HG03045 (cell line): ENCODE measurements around the gene RFXAP.

Experiments used
- ATAC-seq: cut with Tn5 transposase; IDR thresholded peaks from one replicate; pipeline ENCODE4 v1.9.1; 2021; ENCODE audit warnings: mild to moderate bottlenecking, moderate library complexity; ENCODE audit not compliant: unreplicated experiment

Gene RFXAP

GRCh38 chr13:36815062-36815461 lies 4.0 kb upstream of the RFXAP start:
- ATAC-seq: no peak

- peak; percentile 4 for ATAC-seq
These were observed 822 bp upstream of the RFXAP start for GRCh38 chr13:36817996-36818803.

- ATAC-seq: peak; percentile 19
These were observed 693 bp downstream of the RFXAP start for GRCh38 chr13:36819739-36820090.

- ATAC-seq: peak; percentile 43
These were observed 1.2 kb downstream of the RFXAP start for GRCh38 chr13:36820222-36820621.

- no peak for ATAC-seq
These were observed 3.8 kb downstream of the RFXAP start for GRCh38 chr13:36822785-36823184.

GRCh38 chr13:36829753-36830152 lies 10.7 kb downstream of the RFXAP start:
- no peak for ATAC-seq

GRCh38 chr13:36831291-36831690 lies 12.3 kb downstream of the RFXAP start:
- no peak for ATAC-seq

- no peak for ATAC-seq
These were observed 15.3 kb downstream of the RFXAP start for GRCh38 chr13:36834299-36834698.

- ATAC-seq: no peak
These were observed 18.5 kb downstream of the RFXAP start for GRCh38 chr13:36837354-36838092.

- ATAC-seq: no peak
These were observed 20.3 kb downstream of the RFXAP start for GRCh38 chr13:36839281-36839680.

- no peak for ATAC-seq
These were observed 21.0 kb downstream of the RFXAP start for GRCh38 chr13:36839981-36840380.

- no peak for ATAC-seq
These were observed 21.8 kb downstream of the RFXAP start for GRCh38 chr13:36840718-36841250.

GRCh38 chr13:36841391-36841790 lies 22.4 kb downstream of the RFXAP start:
- no peak for ATAC-seq

GRCh38 chr13:36847606-36848005 lies 28.6 kb downstream of the RFXAP start:
- no peak for ATAC-seq

GRCh38 chr13:36848199-36848982 lies 29.4 kb downstream of the RFXAP start:
- no peak for ATAC-seq

GRCh38 chr13:36850790-36851438 lies 31.9 kb downstream of the RFXAP start:
- ATAC-seq: no peak

- ATAC-seq: no peak
These were observed 38.2 kb downstream of the RFXAP start for GRCh38 chr13:36857253-36857652.

- ATAC-seq: no peak
These were observed 39.3 kb downstream of the RFXAP start for GRCh38 chr13:36858290-36858689.

GRCh38 chr13:36859259-36859658 lies 40.2 kb downstream of the RFXAP start:
- no peak for ATAC-seq

- ATAC-seq: no peak
These were observed 43.1 kb downstream of the RFXAP start for GRCh38 chr13:36862002-36862685.
